DMS 273 (cell line): ENCODE measurements around the gene ALG10B.
A peak's percentile ranks its signal among the peaks of the same experiment; 100 is the strongest.
"Not testable (repeated sequence)": the region's sequence is repeated elsewhere in the genome, so short reads cannot be mapped to it uniquely, and the experiment has no call there.

Source experiments
- DNase-seq: peaks from one replicate; lab custom pipeline; 2025; ENCODE audit not compliant: unreplicated experiment; lab: John Stamatoyannopoulos, UW

ALG10B gene, protein sequence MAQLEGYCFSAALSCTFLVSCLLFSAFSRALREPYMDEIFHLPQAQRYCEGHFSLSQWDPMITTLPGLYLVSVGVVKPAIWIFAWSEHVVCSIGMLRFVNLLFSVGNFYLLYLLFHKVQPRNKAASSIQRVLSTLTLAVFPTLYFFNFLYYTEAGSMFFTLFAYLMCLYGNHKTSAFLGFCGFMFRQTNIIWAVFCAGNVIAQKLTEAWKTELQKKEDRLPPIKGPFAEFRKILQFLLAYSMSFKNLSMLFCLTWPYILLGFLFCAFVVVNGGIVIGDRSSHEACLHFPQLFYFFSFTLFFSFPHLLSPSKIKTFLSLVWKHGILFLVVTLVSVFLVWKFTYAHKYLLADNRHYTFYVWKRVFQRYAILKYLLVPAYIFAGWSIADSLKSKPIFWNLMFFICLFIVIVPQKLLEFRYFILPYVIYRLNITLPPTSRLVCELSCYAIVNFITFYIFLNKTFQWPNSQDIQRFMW

DNA sequence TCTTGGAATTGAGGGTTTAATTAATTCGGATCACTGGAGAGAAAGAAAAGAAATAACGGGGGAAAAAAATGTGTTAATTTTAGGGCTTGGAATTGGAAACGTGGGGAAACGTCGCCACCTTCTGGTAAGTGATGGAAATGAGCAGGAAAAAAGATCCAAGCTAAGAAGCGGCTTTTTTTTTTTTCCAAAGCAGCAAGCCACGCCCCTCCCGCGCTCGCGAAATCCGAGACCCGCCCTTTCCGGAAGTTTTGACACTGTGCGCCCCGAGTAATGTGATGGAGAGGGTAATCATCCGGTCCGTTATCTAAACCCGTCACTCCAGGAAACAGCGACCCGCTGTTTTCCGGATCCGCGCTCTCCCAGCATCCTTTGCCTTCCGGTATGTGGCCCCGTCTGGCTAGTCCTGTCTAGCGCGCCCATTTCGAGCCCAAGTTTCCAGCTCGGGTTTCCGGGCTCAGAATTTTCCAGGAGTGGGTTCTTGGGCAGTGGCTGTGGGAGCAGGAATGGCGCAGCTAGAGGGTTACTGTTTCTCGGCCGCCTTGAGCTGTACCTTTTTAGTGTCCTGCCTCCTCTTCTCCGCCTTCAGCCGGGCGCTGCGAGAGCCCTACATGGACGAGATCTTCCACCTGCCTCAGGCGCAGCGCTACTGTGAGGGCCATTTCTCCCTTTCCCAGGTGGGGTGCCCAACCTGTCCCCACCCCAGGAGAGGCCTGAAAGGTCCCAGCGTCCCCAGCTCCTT is at the start of gene ALG10B:
Gene ALG10B, plus strand, starts transcription at position 384 of the 739 bp plus-strand sequence. Its CDS starts 120 bp downstream, at position 504.
- DNase-seq, result peak; percentile 95

DNA sequence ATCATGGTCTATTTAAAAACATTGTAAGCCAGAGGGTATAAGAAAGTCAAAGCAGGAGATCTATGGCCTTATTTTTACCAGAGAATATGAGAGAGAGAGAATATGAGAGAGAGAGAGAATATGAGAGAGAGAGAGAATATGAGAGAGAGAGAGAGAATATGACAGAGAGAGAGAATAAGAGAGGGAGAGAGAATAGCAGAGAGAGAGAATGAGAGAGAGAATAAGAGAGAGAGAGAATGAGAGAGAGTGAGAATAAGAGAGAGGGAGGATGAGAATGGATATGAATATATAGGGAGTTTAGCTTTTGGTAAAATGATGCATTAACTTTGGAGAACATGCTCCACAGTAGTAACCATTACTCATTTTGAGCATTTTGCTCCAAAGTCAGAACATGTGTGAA is 48.0 kb upstream of the ALG10B start:
- no peak for DNase-seq

DNA sequence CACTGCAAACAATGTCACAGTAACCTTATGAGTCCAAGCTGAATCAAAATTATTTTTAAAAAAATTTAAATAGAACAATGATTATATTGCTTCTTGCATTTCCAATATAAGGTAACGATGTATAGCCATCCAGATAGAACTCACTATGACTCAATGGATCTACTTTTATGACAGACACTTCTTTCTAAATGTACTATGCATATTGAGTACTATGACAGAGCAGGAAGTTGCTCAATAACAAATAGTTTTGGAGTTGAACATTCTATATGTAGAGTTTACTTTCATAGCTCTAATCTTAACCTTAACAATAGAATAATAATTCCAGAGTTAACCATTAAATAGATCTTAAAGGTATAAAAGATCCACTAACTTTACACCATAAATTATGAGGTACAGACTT is 46.7 kb upstream of the ALG10B start:
- DNase-seq, result no peak

DNA sequence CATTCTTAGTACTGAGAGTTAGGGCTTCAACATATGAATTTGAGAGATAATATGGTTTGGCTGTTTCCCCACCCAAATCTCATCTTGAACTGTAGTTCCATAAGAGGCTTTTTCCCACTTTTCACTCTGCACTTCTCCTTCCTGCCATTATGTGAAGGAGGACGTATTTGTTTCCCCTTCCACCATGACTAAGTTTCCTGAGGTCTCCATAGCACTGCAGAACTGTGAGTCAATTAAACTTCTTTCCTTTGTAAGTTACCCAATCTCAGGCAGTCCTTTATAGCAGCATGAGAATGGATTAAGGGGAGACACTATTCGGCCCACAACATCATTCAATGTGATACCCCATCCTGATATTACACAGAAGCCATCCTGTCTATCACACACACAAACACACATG is 36.8 kb upstream of the ALG10B start:
- DNase-seq, result no peak

DNA sequence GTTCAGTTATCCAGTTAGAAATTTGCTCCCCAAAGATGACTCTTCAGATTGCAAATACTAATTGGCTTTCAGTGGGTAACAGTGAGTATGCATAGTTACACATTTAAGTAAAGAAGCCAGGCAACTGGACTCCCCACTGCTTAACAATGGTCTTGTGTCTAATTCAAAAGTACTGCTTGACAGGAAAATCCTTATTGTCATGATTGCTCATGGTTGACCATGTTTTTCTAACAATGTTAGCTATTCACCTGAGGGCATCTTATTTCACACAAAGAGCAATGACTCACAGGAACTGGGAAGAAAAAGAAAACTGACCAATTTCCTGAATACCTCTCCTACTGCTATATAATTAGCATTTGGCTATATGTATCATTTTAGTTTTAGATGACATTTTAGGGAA is 33.7 kb upstream of the ALG10B start:
- DNase-seq, result no peak

DNA sequence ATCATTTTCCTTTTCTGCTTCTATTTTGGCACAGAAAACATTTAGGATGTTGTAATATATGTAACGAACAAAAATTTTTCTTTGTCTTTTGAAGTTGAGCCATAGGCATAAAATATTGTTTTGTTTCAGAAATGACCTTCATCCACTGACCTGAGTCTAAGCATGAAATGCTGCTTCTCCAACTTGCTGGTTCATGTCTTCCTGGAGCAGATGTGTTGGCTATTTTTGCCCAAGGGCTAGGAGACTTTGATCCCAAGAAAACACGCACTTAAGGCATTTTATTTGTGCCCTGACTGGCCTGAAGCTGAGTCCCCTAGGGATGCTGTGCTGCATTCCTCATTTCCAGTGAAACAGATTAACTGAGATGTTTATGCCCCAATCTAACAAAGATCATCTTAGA is 27.2 kb upstream of the ALG10B start:
- no peak for DNase-seq

DNA sequence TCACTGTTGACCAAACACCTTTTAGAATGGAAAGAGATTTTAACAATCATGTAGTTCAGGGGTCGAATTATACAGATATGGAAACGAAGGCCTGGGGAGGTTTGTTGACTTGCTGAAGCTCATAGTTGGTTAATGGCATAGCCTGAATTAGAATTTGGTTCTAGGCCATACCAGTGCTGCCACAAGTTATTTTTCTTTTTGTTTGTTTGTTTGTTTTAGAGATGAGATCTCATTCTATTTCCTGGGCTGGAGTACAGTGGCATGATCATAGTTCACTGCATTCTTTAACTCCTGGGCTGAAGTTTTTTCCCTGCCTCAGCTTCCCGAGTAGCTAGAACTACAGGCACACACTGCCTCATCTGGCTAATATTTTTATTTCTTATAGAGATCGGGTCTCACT is 25.4 kb upstream of the ALG10B start:
- DNase-seq, result no peak

DNA sequence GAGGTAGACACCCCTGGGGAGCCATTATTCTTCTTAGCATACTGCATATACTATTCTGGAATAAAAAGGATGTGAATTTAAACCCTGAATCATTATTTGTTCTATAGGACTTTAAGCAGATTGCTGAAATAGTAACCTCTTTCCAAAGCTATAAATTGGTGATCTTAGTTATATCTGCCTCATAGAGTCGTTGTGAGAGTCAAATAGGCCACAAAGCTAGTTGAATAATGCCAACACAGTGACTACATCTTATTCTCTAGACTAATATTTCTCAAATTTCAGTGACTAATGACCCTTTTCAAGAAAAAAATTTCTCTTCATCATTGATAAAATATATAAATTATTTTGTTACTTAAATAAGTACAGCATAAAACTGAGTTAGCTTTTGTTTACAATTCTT is 13.6 kb upstream of the ALG10B start:
- DNase-seq, result not testable (repeated sequence)

DNA sequence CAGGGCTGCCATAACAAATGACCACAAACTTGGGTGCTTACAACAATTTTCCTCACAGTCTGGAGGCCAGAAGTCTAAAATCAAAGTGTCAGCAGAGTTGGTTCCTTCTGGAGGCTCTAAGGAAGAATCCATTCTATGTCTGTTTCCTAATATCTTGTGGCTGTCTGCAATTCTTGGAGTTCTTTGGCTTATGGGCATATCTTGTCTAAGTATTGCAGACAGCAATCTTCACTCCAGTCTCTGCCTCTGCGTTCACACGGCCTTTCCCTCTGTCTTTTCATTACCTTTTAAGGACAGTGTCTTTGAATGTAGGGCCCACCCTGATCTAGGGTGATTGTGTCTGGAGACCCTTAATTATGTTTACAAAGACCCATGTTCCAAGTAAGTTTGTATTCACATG is 5.4 kb downstream of the ALG10B start:
- DNase-seq, result not testable (repeated sequence)

DNA sequence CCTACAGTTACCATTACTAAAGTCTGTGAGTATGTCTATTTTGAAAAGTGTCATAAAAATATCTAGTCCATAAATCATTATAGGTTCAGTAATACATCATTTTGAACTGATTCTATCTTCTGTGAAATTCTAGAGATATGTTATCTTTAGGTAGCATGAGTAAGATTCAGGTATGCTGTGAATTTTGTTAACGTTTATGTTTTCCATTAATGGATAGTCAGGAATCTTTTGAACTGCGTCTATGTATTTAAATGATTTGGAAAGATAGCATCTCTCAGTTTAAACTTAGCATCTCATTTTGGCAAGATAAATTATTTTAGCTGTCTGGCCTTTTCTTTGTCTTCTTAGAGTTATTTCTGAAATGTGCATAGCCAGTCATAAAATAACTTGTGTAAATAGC is 8.3 kb downstream of the ALG10B start:
- no peak for DNase-seq

DNA sequence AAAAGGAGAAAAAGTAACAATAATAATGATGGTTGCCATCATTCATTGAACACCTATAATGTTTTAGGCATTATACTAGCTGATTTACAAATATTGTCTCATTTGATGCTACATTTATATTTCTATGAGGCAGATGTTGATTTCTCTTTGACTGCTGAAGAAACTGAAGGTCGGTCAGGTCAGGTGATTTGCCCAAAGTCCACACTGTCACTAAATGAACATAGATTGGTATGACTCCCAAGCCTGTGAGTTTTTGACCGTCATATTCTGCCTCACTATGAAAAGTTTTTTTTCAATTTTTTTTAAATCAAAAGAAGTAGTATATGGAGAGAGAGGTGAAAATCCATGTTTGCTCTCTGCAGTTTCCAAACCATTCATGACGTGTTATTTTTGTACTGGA is 10.8 kb downstream of the ALG10B start:
- no peak for DNase-seq

DNA sequence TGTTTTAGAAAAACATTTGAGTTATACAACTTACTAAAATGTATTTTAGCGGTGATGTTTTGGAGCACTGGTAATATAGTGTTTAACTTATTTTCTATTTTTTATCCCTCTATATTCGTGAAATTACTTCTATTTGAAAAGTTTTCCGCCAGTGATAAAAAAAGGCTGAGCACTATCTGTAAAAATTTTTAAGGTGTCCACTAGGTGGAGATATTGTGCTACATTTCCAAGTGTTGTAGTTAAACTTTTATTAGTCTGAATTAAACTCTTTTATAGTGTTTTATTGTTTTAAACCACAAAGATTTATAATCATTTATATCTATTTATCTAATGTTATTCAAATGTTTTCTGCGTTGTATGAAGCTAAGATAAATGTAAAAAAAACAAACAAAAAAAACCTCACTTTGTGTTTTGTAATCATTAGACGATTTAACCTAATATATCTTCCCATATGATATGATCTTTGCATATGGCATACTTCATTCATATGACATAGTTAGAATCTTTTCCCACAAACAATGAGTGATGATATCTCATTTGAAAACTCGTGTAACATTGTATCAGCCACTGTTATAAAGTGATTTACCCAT is 11.8 kb downstream of the ALG10B start:
- peak; percentile 47 for DNase-seq

DNA sequence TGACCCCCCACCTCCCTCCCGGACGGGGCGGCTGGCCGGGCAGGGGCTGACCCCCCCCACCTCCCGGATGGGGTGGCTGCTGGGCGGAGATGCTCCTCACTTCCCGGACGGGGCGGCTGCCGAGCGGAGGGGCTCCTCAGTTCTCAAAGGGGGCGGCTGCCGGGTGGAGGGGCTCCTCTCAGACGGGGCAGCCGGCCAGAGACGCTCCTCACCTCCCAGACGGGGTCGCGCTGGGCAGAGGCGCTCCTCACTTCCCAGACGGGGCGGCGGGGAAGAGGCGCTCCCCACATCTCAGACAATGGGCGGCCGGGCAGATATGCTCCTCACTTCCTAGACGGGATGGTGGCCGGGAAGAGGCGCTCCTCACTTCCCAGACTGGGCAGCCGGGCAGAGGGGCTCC is 13.8 kb downstream of the ALG10B start:
- DNase-seq, result not testable (repeated sequence)

DNA sequence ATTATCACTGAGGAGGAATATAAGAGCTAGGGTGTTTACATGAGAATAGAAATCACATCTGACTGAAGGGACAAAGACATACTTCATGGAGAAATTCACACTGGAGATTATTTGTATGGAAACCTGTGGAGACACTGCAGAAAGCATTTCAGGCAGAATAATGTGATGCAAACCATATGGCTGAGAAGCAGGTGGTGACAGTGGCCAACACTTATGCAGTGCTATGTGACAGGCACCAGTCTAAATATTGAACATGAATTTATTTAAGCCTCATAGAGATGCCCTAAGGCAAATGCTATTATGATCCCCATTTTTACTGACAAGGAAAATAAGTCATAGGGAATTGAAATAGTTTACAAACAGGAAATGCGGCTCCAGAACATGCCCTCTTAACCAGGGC is 16.2 kb downstream of the ALG10B start:
- no peak for DNase-seq

DNA sequence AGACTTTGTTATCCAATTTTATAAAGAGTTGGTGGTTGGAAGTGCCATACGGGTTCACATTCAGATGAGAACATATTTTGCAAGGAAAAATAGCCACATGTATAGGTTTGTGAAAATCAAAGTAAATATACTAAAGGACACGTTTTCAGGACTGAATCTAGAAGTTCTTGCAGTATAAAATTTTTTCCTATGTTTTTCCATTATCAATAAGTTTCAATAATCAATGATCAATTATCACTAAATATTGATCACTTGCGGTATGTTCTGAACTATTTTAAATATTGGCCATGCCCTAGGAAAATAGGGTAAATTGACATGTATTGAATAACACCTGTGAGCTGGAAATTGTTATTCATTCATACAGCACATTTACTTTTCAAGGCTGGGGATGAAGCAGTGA is 25.9 kb downstream of the ALG10B start:
- no peak for DNase-seq

DNA sequence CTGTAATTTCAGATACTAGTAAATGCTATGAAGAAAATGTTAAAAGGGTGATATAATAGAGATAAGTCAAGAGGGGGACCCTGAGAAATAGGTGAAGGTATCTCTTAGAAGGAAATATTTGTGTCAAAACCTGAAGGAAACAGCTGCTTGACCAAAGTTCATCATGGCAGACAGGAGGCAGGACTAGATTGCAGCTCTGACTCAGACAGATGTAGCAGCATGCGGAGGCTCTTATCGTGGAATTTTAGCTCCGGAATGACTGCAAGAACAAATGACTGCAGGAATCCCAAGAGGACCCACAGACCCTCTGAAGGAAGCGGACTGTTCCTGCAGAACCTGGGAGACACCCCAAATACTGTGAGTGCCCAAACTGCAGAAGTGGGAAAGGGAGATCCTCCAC is 26.7 kb downstream of the ALG10B start:
- DNase-seq, result not testable (repeated sequence)

DNA sequence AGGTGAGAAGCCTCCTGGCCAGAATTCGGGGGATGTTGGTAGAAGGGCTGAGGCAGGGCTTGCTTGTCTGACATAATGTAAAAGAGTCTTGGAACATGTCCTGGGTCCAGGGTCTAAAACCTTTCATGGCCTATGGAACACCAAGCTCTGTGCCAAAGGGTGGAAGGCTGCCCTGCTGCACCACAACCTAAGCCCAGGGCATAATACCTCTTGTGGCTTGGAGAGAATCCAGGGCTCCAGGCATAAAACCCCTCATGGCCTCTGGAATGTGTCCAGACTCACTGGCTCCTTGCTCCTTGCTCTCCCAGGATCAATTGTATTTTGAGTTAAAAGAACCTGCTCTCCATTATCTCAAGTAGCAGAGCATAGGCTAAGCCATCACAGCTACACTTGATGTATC is 27.3 kb downstream of the ALG10B start:
- not testable (repeated sequence) for DNase-seq

DNA sequence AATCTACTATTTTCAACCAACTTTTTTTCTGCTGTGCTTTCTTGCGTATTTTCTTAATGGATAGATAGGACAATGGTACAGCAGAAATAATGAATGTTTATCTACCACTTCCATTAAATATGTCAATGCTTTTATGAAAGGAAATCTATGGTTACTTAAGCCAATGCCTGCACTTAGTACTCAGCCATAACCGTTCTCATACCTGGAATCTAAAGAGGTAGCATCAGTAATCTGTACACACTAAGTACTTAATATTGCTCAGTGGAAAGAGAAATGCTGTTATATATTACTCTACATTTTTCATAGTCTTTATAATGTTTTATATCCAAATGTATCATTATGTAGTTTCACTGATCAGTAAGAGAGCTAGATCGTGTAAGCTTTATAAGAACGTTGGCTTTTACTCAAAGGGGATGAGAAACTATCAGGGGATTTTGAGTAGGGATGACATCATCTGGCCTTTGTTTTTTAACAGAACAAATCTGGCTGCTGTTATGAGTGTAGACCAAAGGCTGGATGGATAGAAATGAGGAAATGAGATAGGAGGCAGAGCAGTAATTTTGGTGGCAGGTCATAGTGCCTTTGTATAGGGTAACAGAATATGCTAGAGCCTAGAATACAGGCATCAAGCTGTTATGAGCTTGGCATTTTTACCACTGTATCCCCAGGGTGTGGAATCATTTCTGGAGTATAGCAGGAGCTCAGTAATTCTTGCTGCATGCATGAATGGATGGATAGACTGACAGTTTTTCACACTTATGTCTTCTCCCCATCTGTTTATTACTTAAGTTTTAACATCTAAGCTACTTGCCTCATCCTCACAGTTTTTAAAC is 34.0 kb downstream of the ALG10B start:
- DNase-seq, result no peak

DNA sequence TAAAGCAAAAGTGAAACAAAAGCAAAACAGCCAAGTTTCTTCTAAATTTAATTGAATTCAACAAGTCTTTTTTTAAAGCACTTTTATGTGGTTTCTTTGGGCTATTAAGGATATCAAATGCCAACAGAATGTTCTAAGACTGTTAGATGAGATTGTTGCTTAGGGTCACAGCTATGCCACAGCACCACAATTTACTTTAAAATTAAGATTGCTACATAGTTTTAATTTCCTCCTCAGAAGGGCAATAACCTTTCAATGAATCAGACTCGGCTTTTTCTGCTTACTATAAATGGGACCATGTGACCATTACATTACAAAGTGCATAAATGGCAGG is 34.6 kb downstream of the ALG10B start:
- DNase-seq, result not testable (repeated sequence)

DNA sequence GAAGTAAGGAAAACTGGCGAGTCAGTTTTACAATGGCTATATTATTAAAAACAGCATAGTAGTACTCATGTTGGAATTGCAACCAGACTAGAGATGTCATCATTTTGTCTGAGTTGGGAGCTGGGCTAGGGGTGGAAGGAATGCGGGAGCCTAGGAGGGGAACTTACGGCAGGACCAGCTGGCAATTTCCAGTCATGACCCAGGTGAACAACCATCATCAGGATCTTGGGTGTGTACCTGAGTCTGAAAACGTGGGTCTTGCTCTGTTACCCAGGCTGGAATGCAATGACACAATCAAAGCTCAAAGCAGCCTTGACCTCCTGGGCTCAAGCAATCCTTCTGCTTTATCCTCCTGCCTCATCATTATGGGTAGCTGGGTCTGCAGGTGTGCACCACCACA is 50.9 kb downstream of the ALG10B start:
- no peak for DNase-seq

DNA sequence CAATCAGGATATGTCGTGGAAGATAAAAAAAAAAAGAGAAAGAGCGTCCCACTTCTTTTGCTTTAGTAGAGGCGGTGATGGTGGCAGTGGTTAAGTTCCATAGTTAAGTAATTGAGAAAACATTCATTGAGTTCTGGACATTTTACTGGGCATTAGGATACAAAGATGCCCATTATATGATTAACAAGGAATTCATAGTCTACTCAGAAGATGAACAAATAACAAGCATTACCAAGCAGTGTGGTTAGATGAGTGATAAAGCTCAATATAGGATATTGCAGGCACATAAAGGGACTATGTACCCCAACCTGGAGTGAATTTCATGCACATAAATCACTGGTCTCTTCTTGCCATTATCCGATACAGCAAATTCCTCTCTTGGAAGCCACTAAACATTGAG is 53.7 kb downstream of the ALG10B start:
- DNase-seq, result no peak
